Stimulated activated CD4-positive, alpha-beta T cell treated with anti-CD3 and anti-CD28 coated beads, Interleukin-4, amount 100 ng/mL, for 24 hours (primary cell): ENCODE measurements around the gene KCNMA1.

ENCODE experiments used
- DNase-seq: peaks from one replicate; pipeline ENCODE4 v3.0.0-alpha.2; 2020

KCNMA1 gene

GRCh38 chr10:77226853-77227565 is 410.6 kb downstream of the KCNMA1 start:
- DNase-seq: no peak

GRCh38 chr10:77226452-77226851 is 411.2 kb downstream of the KCNMA1 start:
- no peak for DNase-seq

GRCh38 chr10:77226020-77226419 is 411.6 kb downstream of the KCNMA1 start:
- no peak for DNase-seq

GRCh38 chr10:77223526-77224460 is 413.8 kb downstream of the KCNMA1 start:
- no peak for DNase-seq

- no peak for DNase-seq
Observed at GRCh38 chr10:77220150-77220549, 417.5 kb downstream of the KCNMA1 start.

GRCh38 chr10:77219046-77219445 is 418.6 kb downstream of the KCNMA1 start:
- DNase-seq: no peak

- no peak for DNase-seq
Observed at GRCh38 chr10:77214799-77215198, 422.8 kb downstream of the KCNMA1 start.

- DNase-seq: no peak
Observed at GRCh38 chr10:77212632-77213031, 425.0 kb downstream of the KCNMA1 start.

GRCh38 chr10:77210645-77211044 is 427.0 kb downstream of the KCNMA1 start:
- DNase-seq: no peak

- DNase-seq: no peak
Observed at GRCh38 chr10:77208684-77209256, 428.8 kb downstream of the KCNMA1 start.

- DNase-seq: no peak
Observed at GRCh38 chr10:77207828-77208185, 429.8 kb downstream of the KCNMA1 start.

GRCh38 chr10:77207182-77207827 is 430.3 kb downstream of the KCNMA1 start:
- no peak for DNase-seq

GRCh38 chr10:77205135-77205534 is 432.5 kb downstream of the KCNMA1 start:
- no peak for DNase-seq

GRCh38 chr10:77204171-77204570 is 433.4 kb downstream of the KCNMA1 start:
- DNase-seq: no peak

- no peak for DNase-seq
Observed at GRCh38 chr10:77202857-77203256, 434.8 kb downstream of the KCNMA1 start.

GRCh38 chr10:77201135-77202106 is 436.2 kb downstream of the KCNMA1 start:
- no peak for DNase-seq

- no peak for DNase-seq
Observed at GRCh38 chr10:77197544-77197943, 440.1 kb downstream of the KCNMA1 start.

GRCh38 chr10:77196614-77197013 is 441.0 kb downstream of the KCNMA1 start:
- no peak for DNase-seq

- no peak for DNase-seq
Observed at GRCh38 chr10:77195101-77195500, 442.5 kb downstream of the KCNMA1 start.

GRCh38 chr10:77193001-77193400 is 444.6 kb downstream of the KCNMA1 start:
- DNase-seq: no peak

- DNase-seq: no peak
Observed at GRCh38 chr10:77192402-77192801, 445.2 kb downstream of the KCNMA1 start.
